ENCODE data around the gene CLSTN2.

GRCh38 chr3:139985576-139985975, 50.6 kb downstream of the CLSTN2 start:
- TF ChIP-seq TMF1 (CRISPR knock-in tag; IDR thresholded peaks at IDR 0.05; ENCODE audit: low read depth) (no peak), SMAD9 (CRISPR knock-in tag; IDR thresholded peaks at IDR 0.05) (no peak), IRF2 (CRISPR knock-in tag; IDR thresholded peaks at IDR 0.05) (no peak), ZZZ3 (CRISPR knock-in tag; IDR thresholded peaks at IDR 0.05; ENCODE audit: borderline replicate concordance) (no peak), ZNF841 (CRISPR knock-in tag; IDR thresholded peaks at IDR 0.05; ENCODE audit: borderline replicate concordance) (no peak), ZNF143 (CRISPR knock-in tag; IDR thresholded peaks at IDR 0.05) (no peak), KLF6 (CRISPR knock-in tag; IDR thresholded peaks at IDR 0.05) (no peak), RNF2 (conservative IDR thresholded peaks at IDR 0.05; ENCODE audit: low read depth) (no peak), DPF2 (CRISPR knock-in tag; IDR thresholded peaks at IDR 0.05; ENCODE audit: borderline replicate concordance, low read depth) (no peak), GATAD1 (CRISPR knock-in tag; IDR thresholded peaks at IDR 0.05) (no peak), SP4 (CRISPR knock-in tag; IDR thresholded peaks at IDR 0.05) (no peak), FOSL2 (CRISPR knock-in tag; IDR thresholded peaks at IDR 0.05) (no peak)
